ENCODE data around the gene NPPC. TPM values are rescaled to one million over a fixed set of nuclear protein-coding genes. Genes with fewer than 3 reads are reported as not detected.

Gene NPPC
- total and polyA plus RNA-seq, 7 donors, result 0.29 to 26.9 (median 0.88) TPM; not detected in 1

DNA sequence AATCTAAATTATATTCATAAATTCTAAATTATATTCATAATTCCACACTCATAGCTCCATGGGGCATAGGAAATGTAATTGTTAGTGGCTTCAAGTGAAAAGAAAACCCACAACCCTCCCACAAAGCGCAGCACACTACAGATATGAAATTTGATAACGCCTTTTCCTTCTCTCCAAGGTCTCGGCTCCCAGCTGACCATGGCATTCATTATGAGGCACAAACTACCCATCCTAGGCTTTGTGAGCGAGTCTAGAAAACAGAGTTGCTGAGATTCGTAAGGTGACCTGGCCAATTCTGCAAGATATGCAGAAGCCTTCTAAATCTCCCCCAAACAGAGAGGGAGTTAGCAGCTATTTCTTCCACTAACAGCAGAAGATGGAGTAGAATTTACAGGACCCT lies 5.4 kb downstream of the NPPC start:
- intact Hi-C loops (cut with DNase I), result loop anchor here (5.0 to 10.0 kb wide), 2 partner anchors 594 to 602 kb away; partner anchors contain the start of gene PRSS56 (in 1 of the 2)
- Histone ChIP-seq H3K27ac (no peak overlapping the region), H3K27me3 (ENCODE audit: insufficient read depth in 3 of 3, low read length in 2 of 3) (peaks cover 0 to 49% (median 8%) of the 10 kb centered on the region in 3 donors), H3K4me3 (no peak overlapping the region), H3K9me3 (no peaks in the 10 kb centered on the region), H3K36me3 (ENCODE audit: insufficient read depth in 1 of 2, low read depth in 1 of 2) (no peaks in the 10 kb centered on the region), H3K4me1 (peaks cover 5% of the 10 kb centered on the region)
- whole genome bisulfite sequencing, 3 donors, result 55 to 79% (median 70%) methylated on average over 5 of the region's 5 CpGs
- DNase-seq (no peak), ATAC-seq (no peak)
- TF ChIP-seq, protein P1, sequence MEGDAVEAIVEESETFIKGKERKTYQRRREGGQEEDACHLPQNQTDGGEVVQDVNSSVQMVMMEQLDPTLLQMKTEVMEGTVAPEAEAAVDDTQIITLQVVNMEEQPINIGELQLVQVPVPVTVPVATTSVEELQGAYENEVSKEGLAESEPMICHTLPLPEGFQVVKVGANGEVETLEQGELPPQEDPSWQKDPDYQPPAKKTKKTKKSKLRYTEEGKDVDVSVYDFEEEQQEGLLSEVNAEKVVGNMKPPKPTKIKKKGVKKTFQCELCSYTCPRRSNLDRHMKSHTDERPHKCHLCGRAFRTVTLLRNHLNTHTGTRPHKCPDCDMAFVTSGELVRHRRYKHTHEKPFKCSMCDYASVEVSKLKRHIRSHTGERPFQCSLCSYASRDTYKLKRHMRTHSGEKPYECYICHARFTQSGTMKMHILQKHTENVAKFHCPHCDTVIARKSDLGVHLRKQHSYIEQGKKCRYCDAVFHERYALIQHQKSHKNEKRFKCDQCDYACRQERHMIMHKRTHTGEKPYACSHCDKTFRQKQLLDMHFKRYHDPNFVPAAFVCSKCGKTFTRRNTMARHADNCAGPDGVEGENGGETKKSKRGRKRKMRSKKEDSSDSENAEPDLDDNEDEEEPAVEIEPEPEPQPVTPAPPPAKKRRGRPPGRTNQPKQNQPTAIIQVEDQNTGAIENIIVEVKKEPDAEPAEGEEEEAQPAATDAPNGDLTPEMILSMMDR (IDR thresholded peaks at IDR 0.05), result no peak

DNA sequence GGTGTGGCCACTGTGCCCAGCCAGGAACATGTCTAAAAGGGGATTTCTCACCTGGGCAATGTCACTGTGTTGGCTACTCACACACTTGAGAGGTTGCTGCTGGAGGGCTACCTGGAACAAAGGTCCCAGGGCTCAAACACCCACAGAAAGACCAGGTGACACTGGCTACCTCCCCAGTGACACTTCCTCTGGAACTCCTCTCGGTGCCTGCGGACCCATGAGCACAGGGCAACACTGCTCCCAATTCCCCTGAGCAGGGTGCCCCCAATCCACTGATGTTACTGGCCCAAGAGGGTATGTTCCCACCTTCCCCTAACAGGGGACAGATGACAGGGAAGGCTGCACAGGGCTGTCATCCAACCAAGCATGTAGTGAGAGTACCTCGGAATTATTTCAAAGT lies 5.8 kb downstream of the NPPC start:
- intact Hi-C loops (cut with DNase I), result loop anchor here (5.0 to 10.0 kb wide), 2 partner anchors 594 to 602 kb away; partner anchors contain the start of gene PRSS56 (in 1 of the 2)
- no peak overlapping the region for H3K27ac ChIP-seq
- no peak for DNase-seq
- TF ChIP-seq, protein P1 (IDR thresholded peaks at IDR 0.05), result no peak
- H3K27me3 ChIP-seq (ENCODE audit: insufficient read depth in 3 of 3, low read length in 2 of 3), result peaks cover 0 to 48% (median 7%) of the 10 kb centered on the region in 3 donors
- no peaks in the 10 kb centered on the region for H3K9me3 ChIP-seq
- peaks cover 1% of the 10 kb centered on the region for H3K4me1 ChIP-seq
- no peak overlapping the region for H3K4me3 ChIP-seq
- no peaks in the 10 kb centered on the region for H3K36me3 ChIP-seq (ENCODE audit: insufficient read depth in 1 of 2, low read depth in 1 of 2)
- ATAC-seq, result no peak
- 81 to 92% (median 82%) methylated on average over 3 of the region's 3 CpGs for WGBS, 3 donors

DNA sequence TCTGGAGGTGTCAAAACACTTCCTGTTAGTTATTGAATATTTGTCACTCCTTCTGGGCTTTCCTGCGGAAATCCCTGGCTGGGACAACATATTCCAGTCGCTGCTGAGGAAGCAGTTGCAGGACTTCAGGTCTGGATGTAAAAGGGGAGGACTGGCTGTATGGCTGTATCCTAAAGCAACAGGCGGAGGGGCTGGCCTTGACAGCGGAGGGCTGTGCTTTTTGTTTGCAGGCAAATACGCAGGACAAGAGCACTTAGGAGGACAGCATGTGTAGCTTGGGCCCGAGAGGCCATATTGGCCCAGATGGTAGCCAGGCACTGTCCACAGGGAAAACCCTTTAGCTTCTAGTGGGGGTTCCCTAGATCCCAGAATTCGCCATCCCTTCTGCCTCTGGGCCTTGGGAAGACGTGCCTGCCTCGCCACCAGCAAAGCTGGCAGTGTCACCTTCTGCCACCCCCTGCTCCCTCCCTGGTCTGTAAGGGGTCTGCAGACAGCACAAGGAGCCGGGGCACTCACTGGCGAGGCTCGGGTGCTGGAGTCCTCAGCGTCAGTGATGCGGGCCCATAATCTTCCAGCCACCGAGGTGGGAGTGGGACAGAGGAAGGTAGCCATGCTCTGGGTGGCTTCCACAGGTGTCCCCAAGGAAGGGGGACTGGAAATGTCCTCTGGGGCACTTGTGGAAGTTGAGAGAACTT lies 6.7 kb downstream of the NPPC start:
- 86 to 89% (median 87%) methylated on average over 15 of the region's 15 CpGs for WGBS, 3 donors
- DNase-seq, result no peak
- H3K9me3 ChIP-seq, result no peaks in the 10 kb centered on the region
- TF ChIP-seq, protein P1 (IDR thresholded peaks at IDR 0.05), result no peak
- peaks cover 0 to 39% (median 7%) of the 10 kb centered on the region in 3 donors for H3K27me3 ChIP-seq (ENCODE audit: insufficient read depth in 3 of 3, low read length in 2 of 3)
- H3K27ac ChIP-seq, result no peak overlapping the region
- no peaks in the 10 kb centered on the region for H3K4me1 ChIP-seq
- no peak for ATAC-seq
- H3K36me3 ChIP-seq (ENCODE audit: insufficient read depth in 1 of 2, low read depth in 1 of 2), result no peaks in the 10 kb centered on the region
- H3K4me3 ChIP-seq, result no peak overlapping the region
- intact Hi-C loops (cut with DNase I), result loop anchor here (5.0 to 10.0 kb wide), 2 partner anchors 595 to 603 kb away; partner anchors contain the start of gene PRSS56 (in 1 of the 2)

DNA sequence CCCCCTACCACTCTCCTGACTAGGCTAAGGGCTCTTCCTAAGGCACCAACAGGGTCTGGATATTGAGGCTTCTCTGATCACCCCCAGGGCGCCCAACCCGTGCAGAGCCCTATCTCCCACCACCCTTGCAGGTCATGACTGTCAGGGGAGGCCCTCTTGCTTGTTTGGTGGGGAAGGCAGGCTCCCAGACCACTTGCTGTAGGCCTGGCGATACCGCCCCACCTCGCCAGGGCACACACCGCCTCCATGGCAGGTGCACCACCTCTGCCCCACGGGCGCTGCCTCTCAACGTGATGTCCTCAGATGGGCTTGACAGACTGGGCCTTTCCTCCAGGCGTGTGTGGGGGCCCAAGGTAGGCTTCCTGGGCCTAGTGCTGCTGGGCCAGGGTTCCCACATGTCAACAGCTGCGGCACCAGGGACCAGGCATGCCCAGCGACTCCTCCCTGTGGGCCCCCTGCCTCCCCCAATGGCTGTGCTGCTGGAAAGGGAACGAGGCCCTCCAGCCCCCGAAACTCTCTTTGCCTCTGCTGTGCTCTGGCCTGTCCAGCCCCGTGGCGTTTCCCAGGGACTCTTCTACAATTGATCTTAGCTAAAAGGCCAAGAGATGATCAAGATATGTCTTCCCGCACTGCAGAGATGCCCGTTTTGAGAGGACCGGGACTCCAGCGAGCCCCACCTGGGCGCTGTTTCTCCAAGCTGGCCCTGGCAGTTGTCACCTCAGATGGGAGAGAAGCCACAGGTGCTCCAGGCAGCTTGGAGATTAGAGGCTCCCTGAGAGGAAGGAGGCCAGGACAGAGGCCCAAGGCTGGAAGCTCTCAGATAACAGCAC lies 7.5 kb downstream of the NPPC start:
- no peak for DNase-seq
- WGBS, 3 donors, result 92 to 95% (median 95%) methylated on average over 21 of the region's 21 CpGs
- H3K27ac ChIP-seq, result no peak overlapping the region

More for the DNA sequence above, 7.5 kb downstream of the NPPC start:
- no peak overlapping the region for H3K4me3 ChIP-seq
- intact Hi-C loops (cut with DNase I), result no loop called here
- no peaks in the 10 kb centered on the region for H3K4me1 ChIP-seq
- no peak for ATAC-seq
- no peaks in the 10 kb centered on the region for H3K9me3 ChIP-seq
- TF ChIP-seq, protein P1 (IDR thresholded peaks at IDR 0.05), result no peak
- H3K27me3 ChIP-seq (ENCODE audit: insufficient read depth in 3 of 3, low read length in 2 of 3), result peaks cover 0 to 31% (median 9%) of the 10 kb centered on the region in 3 donors
- H3K36me3 ChIP-seq (ENCODE audit: insufficient read depth in 1 of 2, low read depth in 1 of 2), result no peaks in the 10 kb centered on the region

All from psoas muscle (tissue), 8 donors.